Hepatocyte (in vitro differentiated cells): ENCODE results near the gene RORC. TPM values are rescaled to one million over a fixed set of nuclear protein-coding genes. Genes with fewer than 3 reads are reported as not detected.

ENCODE experiments used
- DNase-seq: peaks from one replicate; pipeline ENCODE4 v3.0.0-alpha.2; 2016; ENCODE audit warnings: low spot score
- H2AFZ ChIP-seq: fragments of 200-600 bp; sonication (generic); 2 replicates; pipeline ENCODE4 v1.6.0; 2016; ENCODE audit warnings: antibody characterized with exemption, mild to moderate bottlenecking
- H3K27ac ChIP-seq: fragments of 200-600 bp; sonication (generic); 2 replicates; pipeline ENCODE4 v1.5.1; 2016; ENCODE audit warnings: mild to moderate bottlenecking
- H3K27me3 ChIP-seq: fragments of 200-600 bp; sonication (generic); 2 replicates; pipeline ENCODE4 v1.6.1; 2016
- H3K36me3 ChIP-seq: fragments of 200-600 bp; sonication (generic); replicated peaks from 2 replicates; pipeline ENCODE4 v1.5.1; 2016; ENCODE audit warnings: low read depth; ENCODE audit not compliant: insufficient read depth
- H3K4me1 ChIP-seq: fragments of 200-600 bp; sonication (generic); 2 replicates; pipeline ENCODE4 v1.5.1; 2016; ENCODE audit warnings: mild to moderate bottlenecking, moderate library complexity; ENCODE audit not compliant: insufficient read depth
- H3K4me2 ChIP-seq: fragments of 200-600 bp; sonication (generic); 2 replicates; pipeline ENCODE4 v1.6.0; 2016
- H3K4me3 ChIP-seq: fragments of 200-600 bp; sonication (generic); 2 replicates; pipeline ENCODE4 v1.5.1; 2016; ENCODE audit warnings: mild to moderate bottlenecking
- H3K79me2 ChIP-seq: fragments of 200-600 bp; sonication (generic); 2 replicates; pipeline ENCODE4 v1.6.0; 2017; ENCODE audit warnings: mild to moderate bottlenecking
- H3K9me2 ChIP-seq: fragments of 200-600 bp; sonication (generic); replicated peaks from 2 replicates; pipeline ENCODE4 v1.6.0; 2017; ENCODE audit warnings: mild to moderate bottlenecking; ENCODE audit not compliant: insufficient read depth
- H3K9me3 ChIP-seq: fragments of 200-600 bp; sonication (generic); 2 replicates; pipeline ENCODE4 v1.5.1; 2016; ENCODE audit warnings: low read depth, mild to moderate bottlenecking
- H4K20me1 ChIP-seq: fragments of 200-600 bp; sonication (generic); 2 replicates; pipeline ENCODE4 v1.6.0; 2016; ENCODE audit warnings: mild to moderate bottlenecking; ENCODE audit not compliant: insufficient read depth, poor library complexity, severe bottlenecking
- EZH2 ChIP-seq: fragments of 200-600 bp; sonication (generic); IDR thresholded peaks from 2 replicates; pipeline ENCODE4 v1.6.1; 2016; ENCODE audit warnings: antibody characterized with exemption, mild to moderate bottlenecking, borderline replicate concordance
- EZH2phosphoT487 ChIP-seq: fragments of 200-600 bp; sonication (generic); IDR thresholded peaks from one replicate; pipeline ENCODE4 v1.6.1; 2018; ENCODE audit warnings: antibody characterized with exemption, mild to moderate bottlenecking, low read depth, moderate library complexity; ENCODE audit not compliant: unreplicated experiment, severe bottlenecking
- WGBS: methylation state at CpG from one replicate; pipeline ENCODE4 v1.1.6; 2016; ENCODE audit warnings: low lambda C conversion rate; ENCODE audit errors: missing lambda C conversion rate; 5-methylcytosine and 5-hydroxymethylcytosine counted together
- polyA plus RNA-seq: library from polyadenylated mRNA; unstranded; fragments of >200 nt; fragmentation: Nextera tagmentation; extraction: Ambion mirVana; gene quantifications from 2 replicates; pipeline ENCODE4 v1.2.1, GENCODE V29; 2016
- total RNA-seq: library from RNA; depleted of rRNA; stranded (reverse); fragments of >200 nt; gene quantifications from 2 replicates; pipeline ENCODE4 v1.2.3, GENCODE V29; 2014
- TF ChIP-seq, protein P1 (sequence below): fragments of 200-600 bp; sonication (generic); IDR thresholded peaks from 2 replicates; pipeline ENCODE4 v1.5.1; 2016; ENCODE audit warnings: antibody characterized with exemption, mild to moderate bottlenecking; ENCODE audit not compliant: poor library complexity

The RORC gene
- total and polyA plus RNA-seq, 2 experiments from 2014 or later = 0.60 to 1.3 TPM

DNA sequence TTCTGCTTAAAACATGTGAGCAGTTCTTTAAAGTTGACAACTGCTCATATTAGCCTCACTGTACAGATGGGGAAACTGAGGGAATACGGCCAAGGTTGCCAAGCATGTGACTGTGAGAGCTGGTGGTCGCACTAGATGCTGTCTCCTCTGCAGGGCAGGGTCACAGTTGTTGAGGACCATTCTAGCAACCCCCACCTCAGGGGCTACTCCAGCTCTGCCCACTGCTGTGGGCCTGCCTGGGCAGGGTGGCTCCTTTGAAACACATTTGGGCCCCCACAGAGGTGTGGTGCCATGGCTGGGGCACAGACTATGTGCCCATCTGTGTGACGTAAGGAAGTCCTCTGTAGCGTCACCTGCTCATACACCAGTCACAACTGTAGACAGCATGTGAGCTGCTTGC, 21.1 kb upstream of the RORC start:
- no peaks in the 10 kb centered on the region for H4K20me1 ChIP-seq
- 95% methylated on average over 4 of the region's 4 CpGs for WGBS
- no peak overlapping the region for H3K27ac ChIP-seq
- H3K27me3 ChIP-seq = peaks cover 4% of the 10 kb centered on the region
- no peak for DNase-seq
- H3K4me2 ChIP-seq = no peak overlapping the region
- H3K4me3 ChIP-seq = no peak overlapping the region
- H3K79me2 ChIP-seq = no peaks in the 10 kb centered on the region
- H3K36me3 ChIP-seq = no peaks in the 10 kb centered on the region
- no peaks in the 10 kb centered on the region for H3K4me1 ChIP-seq
- no peaks in the 10 kb centered on the region for H3K9me2 ChIP-seq
- TF ChIP-seq EZH2phosphoT487 (no peak), EZH2 (no peak)
- TF ChIP-seq, protein P1, sequence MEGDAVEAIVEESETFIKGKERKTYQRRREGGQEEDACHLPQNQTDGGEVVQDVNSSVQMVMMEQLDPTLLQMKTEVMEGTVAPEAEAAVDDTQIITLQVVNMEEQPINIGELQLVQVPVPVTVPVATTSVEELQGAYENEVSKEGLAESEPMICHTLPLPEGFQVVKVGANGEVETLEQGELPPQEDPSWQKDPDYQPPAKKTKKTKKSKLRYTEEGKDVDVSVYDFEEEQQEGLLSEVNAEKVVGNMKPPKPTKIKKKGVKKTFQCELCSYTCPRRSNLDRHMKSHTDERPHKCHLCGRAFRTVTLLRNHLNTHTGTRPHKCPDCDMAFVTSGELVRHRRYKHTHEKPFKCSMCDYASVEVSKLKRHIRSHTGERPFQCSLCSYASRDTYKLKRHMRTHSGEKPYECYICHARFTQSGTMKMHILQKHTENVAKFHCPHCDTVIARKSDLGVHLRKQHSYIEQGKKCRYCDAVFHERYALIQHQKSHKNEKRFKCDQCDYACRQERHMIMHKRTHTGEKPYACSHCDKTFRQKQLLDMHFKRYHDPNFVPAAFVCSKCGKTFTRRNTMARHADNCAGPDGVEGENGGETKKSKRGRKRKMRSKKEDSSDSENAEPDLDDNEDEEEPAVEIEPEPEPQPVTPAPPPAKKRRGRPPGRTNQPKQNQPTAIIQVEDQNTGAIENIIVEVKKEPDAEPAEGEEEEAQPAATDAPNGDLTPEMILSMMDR = no peak
- H3K9me3 ChIP-seq = no peaks in the 10 kb centered on the region
- H2AFZ ChIP-seq = no peak overlapping the region

DNA sequence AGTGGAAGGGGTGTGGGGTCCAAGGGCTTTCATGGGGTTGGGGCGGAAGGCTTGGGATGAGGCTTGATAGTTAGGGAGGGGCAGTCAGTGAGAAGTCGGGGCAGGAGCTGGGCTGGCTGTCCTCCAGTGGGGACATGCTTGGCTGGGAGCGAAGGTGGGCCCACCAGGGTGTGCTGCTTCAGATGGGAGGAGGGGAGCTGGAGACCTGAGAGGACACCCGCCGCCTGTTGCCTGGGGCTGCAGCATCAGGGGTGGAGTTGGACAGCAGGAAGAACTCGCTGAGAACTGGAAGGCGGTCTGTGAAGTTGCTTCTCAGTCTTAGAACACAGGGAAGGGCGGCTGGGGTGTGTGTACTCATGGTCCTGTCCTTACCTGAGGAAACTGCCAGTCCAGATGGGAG, 20.3 kb upstream of the RORC start:
- Histone ChIP-seq H3K4me3 (no peak overlapping the region), H3K27me3 (peaks cover 4% of the 10 kb centered on the region), H3K4me2 (no peak overlapping the region), H3K27ac (no peak overlapping the region), H3K36me3 (no peaks in the 10 kb centered on the region), H3K4me1 (no peaks in the 10 kb centered on the region), H3K9me3 (no peaks in the 10 kb centered on the region), H3K9me2 (no peaks in the 10 kb centered on the region), H4K20me1 (no peaks in the 10 kb centered on the region), H3K79me2 (no peaks in the 10 kb centered on the region), H2AFZ (no peak overlapping the region)
- no peak for DNase-seq
- TF ChIP-seq EZH2phosphoT487 = no peak
- TF ChIP-seq, protein P1 = no peak
- 79% methylated on average over 7 of the region's 8 CpGs for WGBS

DNA sequence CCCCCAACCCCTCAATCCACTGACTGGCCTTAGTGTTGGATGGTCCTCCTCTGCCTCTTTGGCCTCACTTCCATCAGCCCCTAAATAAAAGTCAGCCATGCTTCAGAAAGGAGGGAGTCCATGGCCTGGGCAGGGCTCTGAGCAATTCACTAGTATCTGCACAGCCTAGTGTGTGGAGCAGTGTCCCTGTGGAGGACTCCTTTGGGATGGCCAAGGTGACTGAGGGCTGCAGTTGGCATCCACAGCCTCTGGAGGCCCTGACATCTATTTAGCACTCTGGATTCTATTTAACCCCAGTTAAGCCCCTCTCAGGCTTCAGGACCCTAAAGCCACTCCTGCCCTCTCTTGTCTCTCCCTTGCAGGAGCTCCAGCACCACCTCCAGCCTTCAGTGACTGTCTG, 18.3 kb upstream of the RORC start:
- H3K79me2 ChIP-seq = no peaks in the 10 kb centered on the region
- no peak overlapping the region for H2AFZ ChIP-seq
- no peak overlapping the region for H3K4me3 ChIP-seq
- H3K27ac ChIP-seq = no peak overlapping the region
- peaks cover 4% of the 10 kb centered on the region for H3K27me3 ChIP-seq
- H3K9me3 ChIP-seq = no peaks in the 10 kb centered on the region
- no peaks in the 10 kb centered on the region for H4K20me1 ChIP-seq
- no peaks in the 10 kb centered on the region for H3K9me2 ChIP-seq
- DNase-seq = no peak
- H3K36me3 ChIP-seq = no peaks in the 10 kb centered on the region
- no peak overlapping the region for H3K4me2 ChIP-seq
- H3K4me1 ChIP-seq = no peaks in the 10 kb centered on the region
- TF ChIP-seq, protein P1 = no peak
- TF ChIP-seq EZH2 = no peak
- no peak for TF ChIP-seq EZH2phosphoT487

DNA sequence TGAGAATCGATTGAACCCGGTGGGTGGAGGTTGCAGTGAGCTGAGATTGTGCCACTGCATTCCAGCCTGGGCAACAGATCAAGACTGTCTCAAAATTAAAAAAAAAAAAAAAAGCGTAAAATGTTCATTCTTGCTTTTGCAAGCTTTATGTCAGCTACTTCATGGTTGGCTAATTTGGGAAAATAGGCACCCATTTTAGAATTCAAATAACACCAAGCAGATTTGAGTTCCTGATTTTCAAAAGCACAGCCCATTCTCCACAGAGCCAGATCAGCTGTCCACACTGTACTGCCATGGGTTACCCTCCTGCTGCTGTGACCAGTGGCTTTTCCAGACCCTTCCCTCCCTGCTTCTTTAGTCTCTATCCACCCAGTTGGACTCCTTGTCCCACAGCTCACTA, 17.5 kb upstream of the RORC start:
- no peaks in the 10 kb centered on the region for H3K9me3 ChIP-seq
- no peak overlapping the region for H2AFZ ChIP-seq
- 93% methylated on average over 3 of the region's 3 CpGs for WGBS
- DNase-seq = no peak
- H3K36me3 ChIP-seq = no peaks in the 10 kb centered on the region
- H3K4me3 ChIP-seq = no peak overlapping the region
- H4K20me1 ChIP-seq = no peaks in the 10 kb centered on the region
- no peaks in the 10 kb centered on the region for H3K9me2 ChIP-seq
- H3K4me2 ChIP-seq = no peak overlapping the region
- no peaks in the 10 kb centered on the region for H3K4me1 ChIP-seq
- H3K27me3 ChIP-seq = peaks cover 4% of the 10 kb centered on the region
- no peak overlapping the region for H3K27ac ChIP-seq
- H3K79me2 ChIP-seq = no peaks in the 10 kb centered on the region
- no peak for TF ChIP-seq EZH2
- no peak for TF ChIP-seq EZH2phosphoT487
